CD4-positive, alpha-beta memory T cell (primary cell): Measurements from ENCODE around the gene ZNF213. TPM values are rescaled to one million over a fixed set of nuclear protein-coding genes. Genes with fewer than 3 reads are reported as not detected.
A peak's percentile ranks its signal among the peaks of the same experiment; 100 is the strongest.

Experiments
- CTCF ChIA-PET: fragments of 350-600 bp; sonication (Branson Sonifier 250); formaldehyde crosslinking; loops from one replicate; lab custom pipeline; 2021; ENCODE audit warnings: inconsistent platforms; ENCODE audit not compliant: partially characterized antibody; lab: Charles Lee
- POLR2A ChIA-PET: fragments of 350-600 bp; sonication (Branson Sonifier 250); formaldehyde crosslinking; loops from one replicate; lab custom pipeline; 2021; ENCODE audit not compliant: partially characterized antibody; lab: Charles Lee
- DNase-seq, 5 donors: peaks; one replicate each; pipeline versions ENCODE4 v3.0.0 to v3.0.0-alpha.2; 2020 to 2022; ENCODE audit warnings: mixed read lengths in 1 of 5
- H3K27ac ChIP-seq: one replicate; pipeline ENCODE4 v1.7.0; 2013; ENCODE audit warnings: low read depth, low read length
- H3K27me3 ChIP-seq: 2 replicates; pipeline ENCODE4 v1.7.0; 2013; ENCODE audit warnings: mild to moderate bottlenecking, low read length, moderate library complexity; ENCODE audit not compliant: insufficient read depth
- H3K36me3 ChIP-seq: 2 replicates; pipeline ENCODE4 v1.7.0; 2013; ENCODE audit warnings: mild to moderate bottlenecking, low read length, moderate library complexity; ENCODE audit not compliant: insufficient read depth
- H3K4me1 ChIP-seq: 2 replicates; pipeline ENCODE4 v1.7.0; 2013; ENCODE audit warnings: mild to moderate bottlenecking, low read length, moderate library complexity; ENCODE audit not compliant: insufficient read depth
- H3K4me3 ChIP-seq, 2 donors: one replicate each; pipeline ENCODE4 v1.7.0; 2013; ENCODE audit warnings: low read length in 2 of 2, mild to moderate bottlenecking in 1 of 2
- H3K9me3 ChIP-seq, 2 donors: one replicate each; pipeline ENCODE4 v1.7.0; 2013; ENCODE audit warnings: low read length in 2 of 2, control low read depth in 1 of 2; ENCODE audit not compliant: control insufficient read depth in 1 of 2
- H3K27ac Mint-ChIP-seq, 7 donors: one replicate each; pipeline ENCODE4 v1.8.0; 2020 to 2021; ENCODE audit warnings: mixed read lengths in 7 of 7, mild to moderate bottlenecking in 6 of 7, inconsistent platforms in 3 of 7, moderate library complexity in 3 of 7
- H3K27me3 Mint-ChIP-seq, 2 donors: one replicate each; pipeline ENCODE4 v1.8.0; 2020 to 2021; ENCODE audit warnings: mixed read lengths in 2 of 2
- H3K36me3 Mint-ChIP-seq, 2 donors: one replicate each; pipeline ENCODE4 v1.8.0; 2020 to 2021; ENCODE audit warnings: mixed read lengths in 2 of 2, inconsistent platforms in 1 of 2, mild to moderate bottlenecking in 1 of 2
- H3K4me1 Mint-ChIP-seq, 4 donors: one replicate each; pipeline ENCODE4 v1.8.0; 2020 to 2021; ENCODE audit warnings: mixed read lengths in 4 of 4, mild to moderate bottlenecking in 1 of 4
- H3K4me3 Mint-ChIP-seq, 8 donors: one replicate each; pipeline ENCODE4 v1.8.0; 2020 to 2021; ENCODE audit warnings: mixed read lengths in 8 of 8, mild to moderate bottlenecking in 7 of 8, moderate library complexity in 6 of 8, inconsistent platforms in 3 of 8
- H3K9me3 Mint-ChIP-seq, 8 donors: one replicate each; pipeline ENCODE4 v1.8.0; 2020 to 2021; ENCODE audit warnings: mixed read lengths in 8 of 8, mild to moderate bottlenecking in 5 of 8, inconsistent platforms in 3 of 8, moderate library complexity in 1 of 8
- intact Hi-C: fragments of 100-400 bp; cut with micrococcal nuclease; formaldehyde crosslinking; loops from one replicate; pipeline ENCODE4 v1.15.1; 2023
- polyA plus RNA-seq, 2 donors: library from polyadenylated mRNA; unstranded; fragments of 300-500 nt; fragmentation: Illumina TruSeq; gene quantifications; one replicate each; pipeline ENCODE4 v1.2.3, GENCODE V29; 2021
- total RNA-seq, 2 experiments: library from RNA; stranded (reverse); gene quantifications; one replicate each; pipeline ENCODE4 v1.2.3, GENCODE V29; 2021

ZNF213 gene
- total and polyA plus RNA-seq, 4 experiments from 2014 or later: 0.67 to 14.5 (median 8.7) TPM

DNA sequence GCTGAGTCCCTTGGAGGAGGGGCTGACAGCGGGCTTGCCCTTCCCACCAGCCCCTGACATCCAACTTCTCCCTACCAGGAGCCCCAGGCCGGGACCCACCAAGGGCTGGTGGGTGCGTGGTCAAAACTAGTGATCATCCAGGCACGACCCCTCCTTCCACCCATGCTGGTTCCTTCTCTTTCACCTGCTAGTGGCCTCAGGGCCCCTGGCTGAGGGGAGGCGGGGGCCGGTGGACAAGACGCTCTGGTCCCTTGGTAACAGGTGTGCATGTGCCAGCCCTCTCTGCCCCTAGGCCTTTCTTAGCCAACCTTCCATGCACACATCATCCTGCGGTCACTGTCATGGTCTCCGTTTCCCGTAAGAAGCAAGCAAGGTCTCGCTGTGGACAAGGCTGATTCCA, 8.4 kb downstream of the ZNF213 start:
- CTCF ChIA-PET: no interaction called here
- Mint-ChIP-seq H3K36me3 (peaks cover 11 to 23% of the 10 kb centered on the region in 2 donors), H3K27me3 (no peaks in the 10 kb centered on the region), H3K27ac (no peak overlapping the region), H3K4me3 (no peak overlapping the region), H3K4me1 (peaks cover 0 to 5% (median 4%) of the 10 kb centered on the region in 4 donors), H3K9me3 (no peaks in the 10 kb centered on the region)
- POLR2A ChIA-PET: interaction anchor here (1.1 to 3.0 kb wide), 4 partner anchors 9 to 78 kb away, joined by 3 to 10 read pairs (median 4); partner anchors contain the start of genes IL32 and ZNF213
- intact Hi-C loops: no loop called here
- H3K4me3 ChIP-seq: no peak overlapping the region
- DNase-seq: no peak
- no peak overlapping the region for H3K27ac ChIP-seq
- H3K27me3 ChIP-seq: no peaks in the 10 kb centered on the region
- H3K36me3 ChIP-seq: peaks cover 12% of the 10 kb centered on the region
- H3K9me3 ChIP-seq: no peaks in the 10 kb centered on the region
- no peaks in the 10 kb centered on the region for H3K4me1 ChIP-seq

DNA sequence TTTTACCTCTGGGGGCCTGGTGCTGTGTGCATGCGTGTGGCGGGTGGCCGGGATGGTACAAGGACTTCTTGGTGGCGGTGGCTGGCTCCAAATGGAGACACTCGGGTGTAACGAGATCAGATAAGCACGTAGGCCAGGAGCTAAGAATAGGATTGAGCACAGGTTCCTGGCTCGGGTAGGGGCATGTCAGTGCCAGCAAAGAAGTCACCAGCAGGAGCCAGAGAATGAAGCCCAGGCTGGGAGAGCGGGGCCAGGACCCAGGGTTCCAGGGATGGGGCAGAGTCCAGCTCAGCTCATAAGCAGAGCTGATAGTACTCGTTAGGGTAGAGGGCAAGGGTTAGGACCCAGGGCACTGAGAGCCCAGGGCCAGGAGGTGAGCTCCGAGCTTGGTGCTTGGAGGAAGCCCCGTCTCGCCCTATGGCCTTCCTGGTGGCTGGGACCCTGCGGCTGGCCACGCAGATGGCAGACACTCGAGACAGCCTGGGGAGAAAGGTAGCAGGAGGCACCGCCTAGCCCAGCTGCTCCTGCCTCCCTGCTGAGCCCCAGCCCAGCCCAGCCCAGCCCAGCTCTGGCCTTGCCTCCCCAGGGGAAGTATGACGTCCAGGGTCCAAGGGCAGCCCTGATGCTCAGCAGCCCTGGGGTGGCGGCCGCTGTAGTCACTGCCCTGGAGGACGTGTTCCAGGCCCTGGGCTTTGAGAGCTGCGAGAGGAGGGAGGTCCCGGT, 8.9 kb downstream of the ZNF213 start:
- H3K4me3 Mint-ChIP-seq: no peak overlapping the region
- no peak overlapping the region for H3K27ac Mint-ChIP-seq
- Histone ChIP-seq H3K4me3 (no peak overlapping the region), H3K36me3 (peaks cover 12% of the 10 kb centered on the region), H3K4me1 (no peaks in the 10 kb centered on the region), H3K27me3 (no peaks in the 10 kb centered on the region), H3K27ac (no peak overlapping the region), H3K9me3 (no peaks in the 10 kb centered on the region)
- intact Hi-C loops: no loop called here
- DNase-seq: no peak
- H3K4me1 Mint-ChIP-seq: peaks cover under 1 to 7% (median 4%) of the 10 kb centered on the region in 4 donors
- H3K27me3 Mint-ChIP-seq: no peaks in the 10 kb centered on the region
- ChIA-PET POLR2A (interaction anchor here (1.5 to 3.0 kb wide), 4 partner anchors 9 to 28 kb away, joined by 3 to 10 read pairs (median 6); partner anchors contain the start of gene ZNF213), CTCF (interaction anchor here (0.6 kb wide), 1 partner anchor 70 kb away, joined by 3 read pairs; no protein-coding TSS in a partner anchor)
- H3K36me3 Mint-ChIP-seq: peaks cover 11 to 20% of the 10 kb centered on the region in 2 donors
- H3K9me3 Mint-ChIP-seq: no peaks in the 10 kb centered on the region

DNA sequence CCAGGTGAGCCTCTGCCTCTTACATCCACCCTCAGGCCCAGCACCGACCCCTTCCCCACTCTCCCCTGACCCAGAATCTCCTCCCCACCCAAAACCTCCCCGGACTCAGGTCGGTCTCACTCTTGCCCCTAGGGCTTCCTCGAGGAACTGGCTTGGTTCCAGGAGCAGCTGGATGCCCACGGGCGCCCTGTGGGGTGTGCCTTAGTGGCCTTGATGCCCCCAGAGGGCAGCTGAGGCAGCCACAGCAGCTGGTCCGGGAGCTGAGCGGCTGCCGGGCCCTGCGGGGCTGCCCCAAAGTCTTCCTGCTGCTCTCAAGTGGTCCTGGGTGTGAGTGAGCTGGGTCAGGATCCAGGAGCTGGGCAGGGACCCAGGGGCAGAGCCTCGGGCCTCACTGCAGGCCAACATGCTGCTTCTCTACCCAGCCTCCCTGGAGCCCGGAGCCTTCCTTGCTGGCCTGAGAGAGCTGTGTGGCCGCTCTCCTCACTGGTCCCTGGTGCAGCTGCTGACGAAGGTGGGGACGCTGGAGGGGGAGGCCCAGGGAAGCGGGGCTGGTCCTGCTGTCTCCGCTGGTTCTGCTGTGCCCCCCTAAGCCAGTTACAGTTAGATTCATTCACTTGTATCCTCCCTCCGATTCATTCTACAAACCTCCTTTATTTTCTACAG, 9.6 kb downstream of the ZNF213 start:
- DNase-seq: no peak
- Mint-ChIP-seq H3K4me3 (no peak overlapping the region), H3K27ac (no peak overlapping the region), H3K4me1 (peaks cover 6 to 13% (median 7%) of the 10 kb centered on the region in 4 donors), H3K9me3 (no peaks in the 10 kb centered on the region), H3K27me3 (no peaks in the 10 kb centered on the region), H3K36me3 (peaks cover 7 to 15% of the 10 kb centered on the region in 2 donors)
- intact Hi-C loops: no loop called here
- Histone ChIP-seq H3K9me3 (no peaks in the 10 kb centered on the region), H3K27me3 (no peaks in the 10 kb centered on the region), H3K4me3 (no peak overlapping the region), H3K36me3 (peaks cover 7% of the 10 kb centered on the region), H3K4me1 (peaks cover 4% of the 10 kb centered on the region), H3K27ac (no peak overlapping the region)
- POLR2A ChIA-PET: interaction anchor here (1.5 to 3.0 kb wide), 3 partner anchors 10 to 27 kb away, joined by 5 to 10 read pairs (median 7); partner anchors contain the start of gene ZNF213
- CTCF ChIA-PET: interaction anchor here (1.4 kb wide), 1 partner anchor 15 kb away, joined by 3 read pairs; no protein-coding TSS in a partner anchor

DNA sequence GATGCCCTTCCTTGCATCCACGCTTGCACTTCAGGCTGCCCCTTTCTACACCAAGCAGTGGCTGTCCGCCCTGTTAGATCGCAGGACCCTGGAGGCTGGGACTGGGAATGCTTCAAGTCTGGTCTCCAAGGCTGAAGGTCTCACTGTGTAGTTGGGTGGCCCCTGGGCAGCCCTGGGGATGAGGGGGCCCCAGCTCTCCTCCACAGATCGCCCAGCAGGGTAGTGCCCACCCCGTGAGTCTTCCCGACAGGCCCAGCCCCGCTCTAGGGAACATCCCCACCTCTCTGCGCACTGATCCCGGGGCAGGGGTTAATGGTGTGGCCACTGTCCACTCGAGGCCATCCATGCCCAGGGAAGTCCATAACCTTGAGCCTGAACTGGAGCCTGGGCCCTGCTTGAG, 10.3 kb downstream of the ZNF213 start:
- Histone ChIP-seq H3K4me3 (no peak overlapping the region), H3K27me3 (no peaks in the 10 kb centered on the region), H3K4me1 (peaks cover 11% of the 10 kb centered on the region), H3K9me3 (no peaks in the 10 kb centered on the region), H3K27ac (no peak overlapping the region), H3K36me3 (peaks cover 7% of the 10 kb centered on the region)
- H3K4me3 Mint-ChIP-seq: peak overlapping the region in 1 of 8 donors; percentile 47
- H3K36me3 Mint-ChIP-seq: peaks cover 7 to 16% of the 10 kb centered on the region in 2 donors
- H3K27me3 Mint-ChIP-seq: no peaks in the 10 kb centered on the region
- no peak for DNase-seq
- ChIA-PET CTCF (interaction anchor here (0.5 to 1.4 kb wide), 3 partner anchors 12 to 28 kb away, joined by 3 read pairs; no protein-coding TSS in a partner anchor), POLR2A (interaction anchor here (1.2 to 3.0 kb wide), 2 partner anchors 10 to 14 kb away, joined by 3 to 10 read pairs; partner anchors contain the start of gene ZNF213)
- H3K9me3 Mint-ChIP-seq: peaks cover 0 to 1% (median 0%) of the 10 kb centered on the region in 8 donors
- intact Hi-C loops: no loop called here
- H3K27ac Mint-ChIP-seq: no peak overlapping the region
- peaks cover 7 to 13% (median 11%) of the 10 kb centered on the region in 4 donors for H3K4me1 Mint-ChIP-seq

DNA sequence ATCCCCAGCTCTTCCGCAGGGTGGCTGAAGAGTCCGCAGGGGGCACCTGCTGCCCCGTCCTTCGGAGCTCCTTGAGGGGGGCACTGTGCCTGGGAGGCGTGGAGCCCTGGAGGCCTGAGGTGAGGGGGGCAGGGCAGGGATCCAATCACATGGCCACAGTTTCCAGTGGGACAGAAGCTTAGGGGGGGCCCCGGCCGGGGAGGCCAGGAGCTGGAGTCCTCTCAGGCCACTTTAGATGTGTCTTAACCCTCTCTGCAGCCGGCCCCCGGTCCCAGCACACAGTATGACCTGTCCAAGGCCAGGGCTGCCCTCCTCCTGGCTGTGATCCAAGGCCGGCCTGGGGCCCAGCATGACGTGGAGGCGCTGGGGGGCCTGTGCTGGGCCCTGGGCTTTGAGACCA, 10.8 kb downstream of the ZNF213 start:
- H3K4me1 Mint-ChIP-seq: peaks cover 9 to 18% (median 14%) of the 10 kb centered on the region in 4 donors
- H3K4me3 ChIP-seq: no peak overlapping the region
- H3K4me3 Mint-ChIP-seq: no peak overlapping the region
- peaks cover 13% of the 10 kb centered on the region for H3K4me1 ChIP-seq
- intact Hi-C loops: no loop called here
- H3K9me3 ChIP-seq: no peaks in the 10 kb centered on the region
- no peak overlapping the region for H3K27ac Mint-ChIP-seq
- H3K36me3 ChIP-seq: peaks cover 7% of the 10 kb centered on the region
- ChIA-PET CTCF (interaction anchor here (0.5 to 1.4 kb wide), 4 partner anchors 13 to 28 kb away, joined by 3 to 4 read pairs (median 3); no protein-coding TSS in a partner anchor), POLR2A (interaction anchor here (1.1 to 1.2 kb wide), 2 partner anchors 13 to 14 kb away, joined by 3 read pairs; no protein-coding TSS in a partner anchor)
- no peak for DNase-seq
- peaks cover 0 to 4% (median 0%) of the 10 kb centered on the region in 8 donors for H3K9me3 Mint-ChIP-seq
- H3K36me3 Mint-ChIP-seq: peaks cover 7 to 19% of the 10 kb centered on the region in 2 donors
- peaks cover 0 to 3% of the 10 kb centered on the region in 2 donors for H3K27me3 Mint-ChIP-seq
- H3K27me3 ChIP-seq: no peaks in the 10 kb centered on the region
- H3K27ac ChIP-seq: no peak overlapping the region

DNA sequence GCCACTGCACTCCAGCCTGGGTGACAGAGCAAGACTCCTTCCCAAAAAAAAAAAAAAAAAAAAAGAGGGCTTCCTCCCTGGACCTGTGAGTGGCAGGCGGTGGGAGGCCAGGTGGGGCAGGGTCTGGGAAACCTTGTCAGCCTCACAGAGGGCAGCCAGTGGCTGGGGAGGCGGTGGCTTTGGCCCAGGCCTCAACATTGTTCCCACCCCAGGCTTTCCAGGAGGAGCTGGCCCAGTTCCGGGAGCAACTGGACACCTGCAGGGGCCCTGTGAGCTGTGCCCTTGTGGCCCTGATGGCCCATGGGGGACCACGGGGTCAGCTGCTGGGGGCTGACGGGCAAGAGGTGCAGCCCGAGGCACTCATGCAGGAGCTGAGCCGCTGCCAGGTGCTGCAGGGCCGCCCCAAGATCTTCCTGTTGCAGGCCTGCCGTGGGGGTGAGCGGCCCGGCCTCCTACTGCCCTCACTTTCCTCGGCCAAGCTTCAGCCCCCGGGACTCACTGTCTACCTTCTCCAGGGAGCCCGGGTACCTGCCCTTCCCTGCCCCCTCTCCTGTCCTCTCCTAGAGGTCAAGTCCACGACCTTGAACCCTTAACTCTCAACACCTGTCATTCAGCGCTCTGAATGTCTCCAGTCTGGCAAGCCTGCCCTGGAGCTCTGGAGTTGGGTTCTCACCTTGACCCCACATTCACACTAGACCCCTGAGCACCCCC, 12.4 kb downstream of the ZNF213 start:
- no peaks in the 10 kb centered on the region for H3K9me3 ChIP-seq
- H3K36me3 Mint-ChIP-seq: peaks cover 5 to 20% of the 10 kb centered on the region in 2 donors
- H3K4me1 ChIP-seq: peaks cover 22% of the 10 kb centered on the region
- H3K27me3 ChIP-seq: no peaks in the 10 kb centered on the region
- H3K27me3 Mint-ChIP-seq: peaks cover 0 to 5% of the 10 kb centered on the region in 2 donors
- H3K27ac Mint-ChIP-seq: no peak overlapping the region
- intact Hi-C loops: no loop called here
- ChIA-PET POLR2A (interaction anchor here (0.6 to 6.5 kb wide), 5 partner anchors 11 to 1442 kb away, joined by 3 to 123 read pairs (median 3); partner anchors contain the start of gene ZNF213), CTCF (interaction anchor here (0.7 to 4.5 kb wide), 9 partner anchors 11 to 115 kb away, joined by 3 to 44 read pairs (median 4); no protein-coding TSS in a partner anchor)
- H3K4me3 Mint-ChIP-seq: no peak overlapping the region
- no peak overlapping the region for H3K4me3 ChIP-seq
- H3K27ac ChIP-seq: no peak overlapping the region
- H3K36me3 ChIP-seq: peaks cover 5% of the 10 kb centered on the region
- peaks cover 17 to 32% (median 21%) of the 10 kb centered on the region in 4 donors for H3K4me1 Mint-ChIP-seq
- H3K9me3 Mint-ChIP-seq: peaks cover 0 to 13% (median 1%) of the 10 kb centered on the region in 8 donors
- DNase-seq: no peak
